ENCODE measurements around the gene DCUN1D2. TPM values are rescaled to one million over a fixed set of nuclear protein-coding genes. Genes with fewer than 3 reads are reported as not detected.

The DCUN1D2 gene
- total RNA-seq, 2 donors from 2014 or later, result 18.9 to 36.5 TPM

GRCh38 chr13:113502686-113503085 lies 12.2 kb upstream of the DCUN1D2 start:
- H3K27ac Mint-ChIP-seq, result no peak overlapping the region
- peaks cover 0 to 7% of the 10 kb centered on the region in 2 donors for H3K36me3 Mint-ChIP-seq
- no peaks in the 10 kb centered on the region for H3K9me3 Mint-ChIP-seq
- DNase-seq (ENCODE audit: low spot score in 2 of 2), result no peak
- ATAC-seq, result no peak

DNA sequence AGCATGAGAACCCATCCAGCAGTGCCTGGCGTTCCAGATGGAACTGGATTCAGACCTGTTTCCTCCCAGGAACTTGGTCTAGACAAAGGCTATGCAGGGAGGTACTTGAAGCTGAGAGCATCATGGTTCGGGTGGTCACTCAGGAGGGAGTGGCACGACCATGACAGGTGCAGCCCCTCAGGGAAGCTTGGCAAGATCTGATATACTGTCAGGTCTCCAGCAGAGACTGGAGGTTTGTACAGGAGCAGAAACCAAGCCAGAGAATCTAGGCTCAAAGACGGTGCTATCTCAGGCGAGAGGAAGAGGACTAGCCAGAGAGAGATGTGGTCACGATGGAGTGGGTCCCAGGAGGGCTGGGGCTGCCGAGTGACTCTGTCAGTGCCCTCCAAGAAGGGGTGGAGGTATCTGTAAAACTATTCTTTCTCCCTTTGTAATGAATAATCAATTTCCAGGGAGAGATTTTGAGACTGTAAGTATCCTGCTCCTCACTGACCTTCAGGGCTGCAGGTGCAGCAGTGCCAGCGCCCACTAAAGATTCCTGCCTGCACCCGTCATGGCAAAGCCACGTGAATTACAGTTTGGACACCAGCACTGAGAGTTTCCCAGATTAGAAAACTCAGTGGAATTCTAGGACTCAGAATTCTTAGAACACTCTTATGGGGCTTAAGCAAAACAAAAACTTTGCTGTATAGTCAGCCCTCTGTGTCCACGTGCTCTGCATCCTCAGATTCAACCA lies 10.2 kb upstream of the DCUN1D2 start:
- no peak for DNase-seq (ENCODE audit: low spot score in 2 of 2)
- Mint-ChIP-seq H3K27ac (no peak overlapping the region), H3K36me3 (peaks cover 3 to 10% of the 10 kb centered on the region in 2 donors), H3K9me3 (no peaks in the 10 kb centered on the region)
- ATAC-seq, result no peak

- DNase-seq (ENCODE audit: low spot score in 2 of 2) (no peak), ATAC-seq (no peak)
- no peaks in the 10 kb centered on the region for H3K9me3 Mint-ChIP-seq
- peaks cover 7 to 14% of the 10 kb centered on the region in 2 donors for H3K36me3 Mint-ChIP-seq
- H3K27ac Mint-ChIP-seq, result no peak overlapping the region
Observed at GRCh38 chr13:113499936-113500335, 9.4 kb upstream of the DCUN1D2 start.

DNA sequence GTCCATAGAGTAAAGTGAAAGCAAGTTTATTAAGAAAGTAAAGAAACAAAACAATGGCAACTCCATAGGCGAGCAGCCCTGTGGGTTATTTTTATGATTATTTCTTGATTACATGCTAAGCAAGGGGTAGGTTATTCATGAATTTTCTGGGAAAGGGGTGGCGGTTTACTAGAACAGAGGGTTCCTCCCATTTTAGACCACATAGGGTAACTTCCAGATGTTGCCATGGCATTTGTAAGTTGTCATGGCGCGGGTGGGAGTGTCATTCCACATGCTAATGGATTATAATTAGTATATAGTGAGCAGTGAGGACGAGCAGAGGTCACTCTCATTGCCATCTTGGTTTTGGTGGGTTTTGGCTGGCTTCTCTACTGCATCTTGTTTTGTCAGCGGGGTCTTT lies 8.4 kb upstream of the DCUN1D2 start:
- H3K9me3 Mint-ChIP-seq, result no peaks in the 10 kb centered on the region
- ATAC-seq (no peak), DNase-seq (ENCODE audit: low spot score in 2 of 2) (no peak)
- peak overlapping the region in 1 of 2 donors; percentile 41 for H3K27ac Mint-ChIP-seq
- H3K36me3 Mint-ChIP-seq, result peaks cover 13 to 14% of the 10 kb centered on the region in 2 donors

DNA sequence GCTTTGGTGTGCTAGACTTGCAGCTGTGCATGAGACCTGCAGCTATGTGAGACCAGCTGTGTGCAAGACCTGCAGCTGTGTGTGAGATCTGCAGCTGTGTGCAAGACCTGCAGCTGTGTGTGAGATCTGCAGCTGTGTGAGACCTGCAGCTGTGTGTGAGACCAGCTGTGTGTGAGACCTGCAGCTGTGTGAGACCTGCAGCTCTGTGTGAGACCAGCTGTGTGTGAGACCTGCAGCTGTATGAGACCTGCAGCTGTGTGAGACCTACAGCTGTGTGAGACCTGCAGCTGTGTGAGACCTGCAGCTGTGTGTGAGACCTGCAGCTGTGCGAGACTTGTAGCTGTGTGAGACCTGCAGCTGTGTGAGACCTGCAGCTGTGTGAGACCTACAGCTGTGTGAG lies 6.7 kb upstream of the DCUN1D2 start:
- Mint-ChIP-seq H3K9me3 (no peaks in the 10 kb centered on the region), H3K27ac (no peak overlapping the region), H3K36me3 (peaks cover 13 to 14% of the 10 kb centered on the region in 2 donors)
- ATAC-seq (no peak), DNase-seq (ENCODE audit: low spot score in 2 of 2) (no peak)

- Mint-ChIP-seq H3K9me3 (no peaks in the 10 kb centered on the region), H3K27ac (peak overlapping the region; percentile 29 to 82), H3K36me3 (peaks cover 13 to 14% of the 10 kb centered on the region in 2 donors)
- DNase-seq (ENCODE audit: low spot score in 2 of 2) (no peak), ATAC-seq (no peak)
Observed at GRCh38 chr13:113495494-113496210, 5.1 kb upstream of the DCUN1D2 start.

- ATAC-seq (peak in 1 of 2 donors; percentile 65), DNase-seq (ENCODE audit: low spot score in 2 of 2) (no peak)
- peaks cover 15 to 24% of the 10 kb centered on the region in 2 donors for H3K36me3 Mint-ChIP-seq
- peak overlapping the region in 1 of 2 donors; percentile 29 for H3K27ac Mint-ChIP-seq
- H3K9me3 Mint-ChIP-seq, result no peaks in the 10 kb centered on the region
Observed at GRCh38 chr13:113493315-113493951, 2.9 kb upstream of the DCUN1D2 start.

GRCh38 chr13:113491982-113492381 lies 1.5 kb upstream of the DCUN1D2 start:
- DNase-seq (ENCODE audit: low spot score in 2 of 2), result no peak
- peaks cover 15 to 24% of the 10 kb centered on the region in 2 donors for H3K36me3 Mint-ChIP-seq
- no peak for ATAC-seq
- peak overlapping the region; percentile 73 to 90 for H3K27ac Mint-ChIP-seq
- H3K9me3 Mint-ChIP-seq, result no peaks in the 10 kb centered on the region

GRCh38 chr13:113491418-113491883 lies 940 bp upstream of the DCUN1D2 start:
- Mint-ChIP-seq H3K9me3 (no peaks in the 10 kb centered on the region), H3K36me3 (peaks cover 15 to 24% of the 10 kb centered on the region in 2 donors), H3K27ac (peak overlapping the region; percentile 73 to 90)
- ATAC-seq, result no peak
- no peak for DNase-seq (ENCODE audit: low spot score in 2 of 2)

DNA sequence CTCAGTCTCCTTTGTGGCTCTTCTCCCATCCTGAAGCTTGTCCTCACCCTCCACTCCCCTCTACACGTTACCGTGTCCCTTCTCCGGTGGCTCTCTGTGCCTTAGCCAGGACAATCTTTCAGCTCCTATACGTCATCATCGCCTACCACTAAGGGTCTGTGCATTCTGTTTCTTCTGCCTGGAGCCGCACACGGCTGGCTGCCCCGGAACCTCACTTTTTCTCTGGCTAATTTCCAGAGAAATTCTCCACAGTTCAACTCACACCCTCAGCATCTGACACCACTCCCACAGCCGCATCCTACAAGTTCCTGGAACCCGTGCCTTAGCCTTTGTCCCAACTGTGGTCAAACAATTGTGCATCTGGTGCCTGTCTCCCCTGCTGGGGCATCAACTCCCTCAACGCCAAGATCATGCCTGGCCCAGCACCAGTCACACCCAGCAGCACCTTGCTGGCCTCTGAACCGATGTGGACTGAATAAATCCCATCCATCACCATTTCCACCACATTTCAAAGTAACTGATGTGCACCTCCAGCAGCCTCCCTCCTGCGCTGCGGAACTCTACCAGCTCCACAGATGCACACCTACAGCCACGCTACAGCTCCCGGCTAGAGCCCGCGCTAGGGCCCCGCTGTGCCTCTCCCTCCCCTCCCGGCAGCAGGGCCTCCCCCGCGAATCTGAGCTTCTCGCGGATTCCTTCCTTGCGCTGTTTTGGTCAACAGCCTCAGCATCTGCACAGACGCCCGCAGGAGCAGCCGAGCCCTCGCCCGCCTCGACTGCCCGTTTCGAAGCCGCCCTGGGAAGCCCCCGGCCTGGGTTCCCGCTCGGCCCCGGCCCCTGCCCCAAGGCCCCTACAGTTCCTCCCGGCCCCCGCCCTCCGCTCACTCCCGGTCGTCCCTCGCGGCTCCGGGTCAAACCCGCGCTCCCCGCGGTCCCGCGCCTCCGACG lies 689 bp downstream of the DCUN1D2 start:
- DNase-seq (ENCODE audit: low spot score in 2 of 2) (peak; percentile 43 to 58), ATAC-seq (peak; percentile 30 to 39)
- H3K9me3 Mint-ChIP-seq, result no peaks in the 10 kb centered on the region
- peak overlapping the region; percentile 65 to 89 for H3K27ac Mint-ChIP-seq
- H3K36me3 Mint-ChIP-seq, result peaks cover 8 to 16% of the 10 kb centered on the region in 2 donors

GRCh38 chr13:113489171-113489548 lies 1.4 kb downstream of the DCUN1D2 start:
- Mint-ChIP-seq H3K27ac (no peak overlapping the region), H3K9me3 (no peaks in the 10 kb centered on the region), H3K36me3 (peaks cover 8 to 13% of the 10 kb centered on the region in 2 donors)
- ATAC-seq (no peak), DNase-seq (ENCODE audit: low spot score in 2 of 2) (no peak)

- no peak for DNase-seq (ENCODE audit: low spot score in 2 of 2)
Observed at GRCh38 chr13:113488283-113488682, 2.2 kb downstream of the DCUN1D2 start.

DNA sequence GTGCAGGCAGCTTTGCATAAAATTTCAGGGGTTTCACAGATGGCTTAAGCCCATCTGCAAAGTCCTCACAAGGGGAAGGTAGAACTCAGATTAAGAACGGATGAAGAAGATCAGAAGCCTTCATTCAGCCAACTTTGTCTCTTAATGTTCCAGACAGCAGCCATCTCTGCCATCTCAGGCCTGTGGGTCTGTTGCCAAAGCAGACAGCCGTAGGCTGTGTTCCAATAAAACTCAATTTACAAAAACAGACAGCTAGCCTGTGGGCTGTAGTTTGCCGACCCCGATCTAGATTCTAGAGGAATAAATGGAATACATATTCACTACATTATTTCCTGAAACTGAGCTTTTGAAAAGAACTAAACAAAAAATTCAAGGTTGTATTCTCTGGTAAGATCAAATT lies 3.8 kb downstream of the DCUN1D2 start:
- DNase-seq (ENCODE audit: low spot score in 2 of 2), result no peak
- peaks cover 11 to 16% of the 10 kb centered on the region in 2 donors for H3K36me3 Mint-ChIP-seq

More at GRCh38 chr13:113488283-113488682, 2.2 kb downstream of the DCUN1D2 start:
- H3K27ac Mint-ChIP-seq, result no peak overlapping the region
- no peak for ATAC-seq
- H3K9me3 Mint-ChIP-seq, result no peaks in the 10 kb centered on the region
- peaks cover 11 to 14% of the 10 kb centered on the region in 2 donors for H3K36me3 Mint-ChIP-seq

GRCh38 chr13:113485545-113485944 lies 5.0 kb downstream of the DCUN1D2 start:
- Mint-ChIP-seq H3K27ac (no peak overlapping the region), H3K36me3 (peaks cover 11 to 16% of the 10 kb centered on the region in 2 donors), H3K9me3 (no peaks in the 10 kb centered on the region)
- ATAC-seq (no peak), DNase-seq (ENCODE audit: low spot score in 2 of 2) (no peak)

More for the DNA sequence above, 3.8 kb downstream of the DCUN1D2 start:
- no peaks in the 10 kb centered on the region for H3K9me3 Mint-ChIP-seq
- no peak for ATAC-seq
- no peak overlapping the region for H3K27ac Mint-ChIP-seq

DNA sequence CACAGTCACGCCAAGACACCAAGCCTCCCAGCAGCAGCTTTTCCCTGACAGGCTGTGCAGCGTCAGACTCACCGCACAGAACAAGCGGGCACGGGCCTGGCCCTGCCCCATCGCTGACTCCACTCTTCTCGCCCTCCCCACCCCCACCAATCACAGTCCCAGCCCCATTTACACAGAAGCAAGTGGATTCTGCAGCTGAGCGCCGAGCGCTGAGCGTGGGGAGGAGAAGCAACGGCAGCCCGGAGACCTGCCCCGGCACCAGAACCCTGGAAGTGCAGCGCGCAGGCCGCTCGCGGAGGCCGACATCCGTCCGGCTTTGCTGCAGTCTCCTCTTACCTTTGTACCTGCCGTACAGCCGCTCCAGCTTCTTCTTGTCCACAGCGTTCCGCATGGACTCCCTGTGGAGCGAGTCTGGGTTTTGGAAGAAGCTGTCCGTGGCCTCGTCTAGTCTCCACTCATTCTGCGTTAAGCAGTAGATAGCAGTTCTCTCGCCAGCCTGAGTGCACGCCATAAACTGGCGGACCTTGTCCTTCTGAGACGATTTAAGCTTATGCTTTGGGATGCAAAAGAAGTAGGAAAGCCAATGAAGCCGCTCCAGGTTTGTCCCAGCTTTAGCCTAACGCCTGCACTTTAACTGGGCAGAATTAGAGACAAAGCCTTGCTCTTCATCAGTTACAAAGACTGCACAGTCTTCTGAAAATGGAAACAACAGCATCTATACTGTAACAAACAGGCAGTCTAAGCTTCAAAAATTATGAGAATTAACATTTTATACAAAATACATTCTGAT lies 6.8 kb downstream of the DCUN1D2 start:
- H3K36me3 Mint-ChIP-seq, result peaks cover 8 to 16% of the 10 kb centered on the region in 2 donors
- no peak for ATAC-seq
- DNase-seq (ENCODE audit: low spot score in 2 of 2), result no peak
- no peak overlapping the region for H3K27ac Mint-ChIP-seq
- no peaks in the 10 kb centered on the region for H3K9me3 Mint-ChIP-seq
